HG03565 (cell line): ENCODE results near the gene CKMT1A.
"Not testable (repeated sequence)": the region's sequence is repeated elsewhere in the genome, so short reads cannot be mapped to it uniquely, and the experiment has no call there.

Experiments
- ATAC-seq: cut with Tn5 transposase; IDR thresholded peaks from one replicate; pipeline ENCODE4 v1.9.1; 2021; ENCODE audit warnings: mild to moderate bottlenecking, moderate library complexity; ENCODE audit not compliant: unreplicated experiment

CKMT1A gene

GRCh38 chr15:43746903-43747309, 53.2 kb downstream of the CKMT1A start:
- not testable (repeated sequence) for ATAC-seq

GRCh38 chr15:43748376-43748775, 54.7 kb downstream of the CKMT1A start:
- no peak for ATAC-seq
